Endothelial cell of umbilical vein (primary cell): ENCODE results near the gene OSTM1. TPM values are rescaled to one million over a fixed set of nuclear protein-coding genes. Genes with fewer than 3 reads are reported as not detected.

Experiments used
- BruUV-seq: library from RNA; stranded (reverse); fragments of 400-500 nt; replicated peaks from 2 replicates; lab custom pipeline; 2021; lab: Mats Ljungman, UMichigan
- CTCF ChIA-PET: fragments of 300-600, 350-600 bp; sonication (Branson Sonifier 250); formaldehyde crosslinking; loops from one replicate; lab custom pipeline; 2021; ENCODE audit warnings: antibody characterized with exemption, inconsistent platforms; lab: Charles Lee
- POLR2A ChIA-PET: fragments of 300-600, 350-600 bp; sonication (Branson Sonifier 250); formaldehyde crosslinking; loops from one replicate; lab custom pipeline; 2021; ENCODE audit warnings: antibody characterized with exemption, inconsistent platforms; lab: Charles Lee
- DNase-seq: peaks from one replicate; pipeline ENCODE4 v3.0.0-alpha.2; 2011; ENCODE audit warnings: low read depth, low spot score
- FAIRE-seq: peaks from 2 replicates; lab custom pipeline; 2011; peaks lifted over from hg19 to GRCh38; lab: Jason Lieb, UNC
- H2AFZ ChIP-seq: 2 replicates; pipeline ENCODE4 v1.6.0; 2012; ENCODE audit warnings: low read depth, low read length, control low read depth, inconsistent platforms
- H3K27ac ChIP-seq: 2 replicates; pipeline ENCODE4 v1.5.1; 2011; ENCODE audit warnings: low read depth, mild to moderate bottlenecking, control low read depth, low read length, moderate library complexity; ENCODE audit not compliant: insufficient read depth
- H3K27me3 ChIP-seq, 2 experiments: 2 replicates each; pipeline versions ENCODE4 v1.6.0 to v1.6.1; 2011; ENCODE audit warnings: low read length in 2 of 2, mixed read lengths in 1 of 2; ENCODE audit not compliant: control insufficient read depth in 2 of 2, insufficient read depth in 2 of 2
- H3K36me3 ChIP-seq, 2 experiments: 2 replicates in 1 of 2; 3 replicates in 1 of 2; pipeline ENCODE4 v1.5.1; 2011; ENCODE audit warnings: low read length in 2 of 2, mild to moderate bottlenecking in 1 of 2, moderate library complexity in 1 of 2; ENCODE audit not compliant: control insufficient read depth in 2 of 2, insufficient read depth in 2 of 2; ENCODE audit errors: extremely low read depth in 1 of 2
- H3K4me1 ChIP-seq: 3 replicates; pipeline ENCODE4 v1.5.1; 2011; ENCODE audit warnings: mild to moderate bottlenecking, low read length; ENCODE audit not compliant: control insufficient read depth, insufficient read depth; ENCODE audit errors: extremely low read depth
- H3K4me2 ChIP-seq: 2 replicates; pipeline ENCODE4 v1.6.1; 2011; ENCODE audit warnings: low read length, control low read depth, mixed read lengths; ENCODE audit not compliant: insufficient read depth
- H3K4me3 ChIP-seq, 3 experiments: fragments of 200-600 bp in 1 of 3; sonication (generic), shearing (Covaris generic) in 1 of 3; replicated peaks in 1 of 3; 2 replicates each; pipeline ENCODE4 v1.5.1; 2011 to 2016; ENCODE audit warnings: control low read depth in 3 of 3, low read length in 3 of 3, mild to moderate bottlenecking in 2 of 3, inconsistent platforms in 1 of 3, low read depth in 1 of 3, moderate library complexity in 1 of 3; ENCODE audit not compliant: insufficient read depth in 1 of 3
- H3K79me2 ChIP-seq: 2 replicates; pipeline ENCODE4 v1.6.0; 2012; ENCODE audit warnings: low read length, inconsistent platforms; ENCODE audit not compliant: control insufficient read depth, insufficient read depth
- H3K9ac ChIP-seq: replicated peaks from 2 replicates; pipeline ENCODE3; 2011; ENCODE audit warnings: low read length, control low read depth; ENCODE audit not compliant: insufficient read depth; ENCODE audit errors: extremely low read depth
- H3K9me1 ChIP-seq: replicated peaks from 3 replicates; pipeline ENCODE4 v1.6.0; 2011; ENCODE audit warnings: mild to moderate bottlenecking, low read length; ENCODE audit not compliant: control insufficient read depth, insufficient read depth; ENCODE audit errors: extremely low read depth
- H3K9me3 ChIP-seq: replicated peaks from 2 replicates; pipeline ENCODE4 v1.5.1; 2012; ENCODE audit warnings: low read length, inconsistent platforms; ENCODE audit not compliant: control insufficient read depth, insufficient read depth
- H4K20me1 ChIP-seq: replicated peaks from 2 replicates; pipeline ENCODE3; 2011; ENCODE audit warnings: mild to moderate bottlenecking, low read length; ENCODE audit not compliant: control insufficient read depth, insufficient read depth; ENCODE audit errors: extremely low read depth
- CTCF ChIP-seq, 2 donors: IDR thresholded peaks; 1 replicate in 1 of 2; 2 replicates in 1 of 2; pipeline ENCODE4 v1.5.1; 2011; ENCODE audit warnings: low read length in 2 of 2, mild to moderate bottlenecking in 2 of 2, moderate library complexity in 2 of 2, control low read depth in 1 of 2, inconsistent platforms in 1 of 2, low read depth in 1 of 2; ENCODE audit not compliant: insufficient read depth in 1 of 2; ENCODE audit errors: extremely low read depth in 1 of 2
- EZH2 ChIP-seq: IDR thresholded peaks from 2 replicates; pipeline ENCODE4 v1.6.1; 2012; ENCODE audit warnings: borderline replicate concordance, low read depth, mild to moderate bottlenecking, moderate library complexity, low read length, inconsistent platforms; ENCODE audit not compliant: severe bottlenecking
- FOS ChIP-seq: IDR thresholded peaks from 2 replicates; pipeline ENCODE4 v1.6.1; 2011; ENCODE audit warnings: mild to moderate bottlenecking, low read length, moderate library complexity, borderline replicate concordance; ENCODE audit not compliant: insufficient read depth
- GATA2 ChIP-seq: IDR thresholded peaks from 2 replicates; pipeline ENCODE4 v1.7.0; 2011; ENCODE audit warnings: low read depth, mild to moderate bottlenecking, moderate library complexity, mixed read lengths, low read length; ENCODE audit not compliant: insufficient read length, insufficient read depth
- JUN ChIP-seq: IDR thresholded peaks from 2 replicates; pipeline ENCODE4 v1.6.1; 2011; ENCODE audit warnings: borderline replicate concordance, low read depth; ENCODE audit not compliant: insufficient read length, insufficient read depth
- MAX ChIP-seq: IDR thresholded peaks from 2 replicates; pipeline ENCODE4 v1.6.1; 2011; ENCODE audit not compliant: insufficient read depth, insufficient read length
- MYC ChIP-seq: IDR thresholded peaks from one replicate; pipeline ENCODE4 v1.6.1; 2011; ENCODE audit warnings: mild to moderate bottlenecking, low read depth, low read length
- POLR2A ChIP-seq: IDR thresholded peaks from 2 replicates; pipeline ENCODE4 v1.6.1; 2012; ENCODE audit warnings: low read depth, mild to moderate bottlenecking, control low read depth, low read length
- POLR2AphosphoS5 ChIP-seq: IDR thresholded peaks from 2 replicates; pipeline ENCODE4 v1.6.1; 2012; ENCODE audit warnings: low read depth, mild to moderate bottlenecking, control low read depth, low read length, moderate library complexity; ENCODE audit not compliant: insufficient read depth
- dilution Hi-C: fragments of 300-500 bp; cut with MboI; formaldehyde crosslinking; loops from one replicate; pipeline ENCODE4 v1.15.0; 2019; ENCODE audit warnings: low sequenced_read_pairs; ENCODE audit not compliant: extremely low pct_ligation_motif_present
- intact Hi-C: fragments of 100-400 bp; cut with micrococcal nuclease; formaldehyde crosslinking; loops from one replicate; pipeline ENCODE4 v1.10.0; 2022
- polyA plus RNA-seq, 4 experiments: library from polyadenylated mRNA; depleted of rRNA in 3 of 4; stranded (reverse) in 3 of 4; unstranded in 1 of 4; fragments of >200 nt; gene quantifications; 2 replicates each; pipeline versions ENCODE4 v1.2.1 to v1.2.3, GENCODE V29; 2011 to 2012; ENCODE audit warnings: missing spikeins in 1 of 4
- total RNA-seq: library from RNA; stranded (reverse); gene quantifications from 2 replicates; pipeline ENCODE4 v1.2.3, GENCODE V29; 2021

OSTM1 gene
- total and polyA plus RNA-seq, 2 donors (not counting 3 experiments of a cell fraction or from before 2014, with no cell fraction given) = 23.1 to 26.4 TPM

- H2AFZ ChIP-seq = no peak overlapping the region
- no peaks in the 10 kb centered on the region for H4K20me1 ChIP-seq
- no peaks in the 10 kb centered on the region for H3K36me3 ChIP-seq
- H3K9me1 ChIP-seq = no peaks in the 10 kb centered on the region
- DNase-seq (no peak), FAIRE-seq (no peak)
- no peaks in the 10 kb centered on the region for H3K79me2 ChIP-seq
- no peak overlapping the region for H3K9ac ChIP-seq
- ChIA-PET POLR2A (interaction anchor here (0.6 kb wide), 1 partner anchor 789 kb away, joined by 3 read pairs; no protein-coding TSS in a partner anchor), CTCF (interaction anchor here (1.0 to 1.5 kb wide), 4 partner anchors 15 to 400 kb away, joined by 3 to 5 read pairs (median 4); no protein-coding TSS in a partner anchor)
- dilution Hi-C loops (no loop called here), intact Hi-C loops (no loop called here)
- no peaks in the 10 kb centered on the region for H3K9me3 ChIP-seq
- TF ChIP-seq JUN (no peak), POLR2AphosphoS5 (no peak), GATA2 (no peak), MYC (no peak)
- no TSS peak for BruUV-seq
- H3K4me3 ChIP-seq = no peak overlapping the region
- H3K4me2 ChIP-seq = no peak overlapping the region
- H3K4me1 ChIP-seq = no peaks in the 10 kb centered on the region
- no peak overlapping the region for H3K27ac ChIP-seq
- H3K27me3 ChIP-seq = peaks cover 7 to 8% of the 10 kb centered on the region in 2 experiments
These were observed 23.3 kb upstream of the OSTM1 start for GRCh38 chr6:108097882-108098281.

GRCh38 chr6:108093781-108094300 is 19.3 kb upstream of the OSTM1 start:
- ChIA-PET POLR2A (no interaction called here), CTCF (no interaction called here)
- Histone ChIP-seq H3K27me3 (peaks cover 3 to 12% of the 10 kb centered on the region in 2 experiments), H3K27ac (no peak overlapping the region), H3K9me3 (no peaks in the 10 kb centered on the region), H3K9ac (no peak overlapping the region), H2AFZ (no peak overlapping the region), H3K4me3 (no peak overlapping the region), H3K36me3 (no peaks in the 10 kb centered on the region), H3K9me1 (no peaks in the 10 kb centered on the region), H3K79me2 (no peaks in the 10 kb centered on the region), H4K20me1 (no peaks in the 10 kb centered on the region), H3K4me1 (no peaks in the 10 kb centered on the region), H3K4me2 (no peak overlapping the region)
- FAIRE-seq (no peak), DNase-seq (no peak)
- TF ChIP-seq GATA2 = no peak
- no peak for TF ChIP-seq FOS
- no peak for TF ChIP-seq MAX
- no peak for TF ChIP-seq EZH2
- no peak for TF ChIP-seq POLR2A
- no peak for TF ChIP-seq MYC
- TF ChIP-seq POLR2AphosphoS5 = no peak
- no peak for TF ChIP-seq JUN
- TF ChIP-seq CTCF (IDR thresholded peaks at IDR 0.05; ENCODE audit: extremely low read depth in 1 of 2, insufficient read depth in 1 of 2, low read depth in 1 of 2, low read length in 2 of 2) = no peak
- no TSS peak for BruUV-seq
- dilution Hi-C loops = no loop called here
- intact Hi-C loops = no loop called here
